ENCODE data around the gene PXK. TPM values are rescaled to one million over a fixed set of nuclear protein-coding genes. Genes with fewer than 3 reads are reported as not detected.

PXK gene
- total RNA-seq, 2 donors from 2014 or later, result 8.2 to 12.7 TPM

GRCh38 chr3:58350627-58351013, 17.9 kb downstream of the PXK start:
- no peaks in the 10 kb centered on the region for H3K36me3 ChIP-seq (replicated peaks in 1 of 2; ENCODE audit: insufficient read depth in 1 of 2, low read depth in 2 of 2)
- H3K27me3 ChIP-seq, result no peaks in the 10 kb centered on the region
- no peak overlapping the region for H3K4me3 ChIP-seq
- no peak for TF ChIP-seq POLR2A (IDR thresholded peaks at IDR 0.05)
- TF ChIP-seq, protein P1, sequence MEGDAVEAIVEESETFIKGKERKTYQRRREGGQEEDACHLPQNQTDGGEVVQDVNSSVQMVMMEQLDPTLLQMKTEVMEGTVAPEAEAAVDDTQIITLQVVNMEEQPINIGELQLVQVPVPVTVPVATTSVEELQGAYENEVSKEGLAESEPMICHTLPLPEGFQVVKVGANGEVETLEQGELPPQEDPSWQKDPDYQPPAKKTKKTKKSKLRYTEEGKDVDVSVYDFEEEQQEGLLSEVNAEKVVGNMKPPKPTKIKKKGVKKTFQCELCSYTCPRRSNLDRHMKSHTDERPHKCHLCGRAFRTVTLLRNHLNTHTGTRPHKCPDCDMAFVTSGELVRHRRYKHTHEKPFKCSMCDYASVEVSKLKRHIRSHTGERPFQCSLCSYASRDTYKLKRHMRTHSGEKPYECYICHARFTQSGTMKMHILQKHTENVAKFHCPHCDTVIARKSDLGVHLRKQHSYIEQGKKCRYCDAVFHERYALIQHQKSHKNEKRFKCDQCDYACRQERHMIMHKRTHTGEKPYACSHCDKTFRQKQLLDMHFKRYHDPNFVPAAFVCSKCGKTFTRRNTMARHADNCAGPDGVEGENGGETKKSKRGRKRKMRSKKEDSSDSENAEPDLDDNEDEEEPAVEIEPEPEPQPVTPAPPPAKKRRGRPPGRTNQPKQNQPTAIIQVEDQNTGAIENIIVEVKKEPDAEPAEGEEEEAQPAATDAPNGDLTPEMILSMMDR (IDR thresholded peaks at IDR 0.05), result no peak
- peaks cover 14% of the 10 kb centered on the region for H3K4me1 ChIP-seq
- intact Hi-C loops (cut with DNase I), result no loop called here
- ATAC-seq (peak; percentile 21), DNase-seq (no peak)
- no peak overlapping the region for H3K27ac ChIP-seq
- no peaks in the 10 kb centered on the region for H3K9me3 ChIP-seq
- WGBS, 2 donors, result 80 to 95% methylated on average over 2 of the region's 2 CpGs

GRCh38 chr3:58351920-58352319, 19.2 kb downstream of the PXK start:
- Histone ChIP-seq H3K9me3 (no peaks in the 10 kb centered on the region), H3K27me3 (no peaks in the 10 kb centered on the region), H3K4me1 (peaks cover 14% of the 10 kb centered on the region), H3K27ac (no peak overlapping the region), H3K4me3 (no peak overlapping the region), H3K36me3 (replicated peaks in 1 of 2; ENCODE audit: insufficient read depth in 1 of 2, low read depth in 2 of 2) (no peaks in the 10 kb centered on the region)
- WGBS, 2 donors, result 70 to 72% methylated on average over 3 of the region's 3 CpGs
- intact Hi-C loops (cut with DNase I), result no loop called here
- ATAC-seq, result no peak
- DNase-seq, result no peak
- TF ChIP-seq, protein P1 (IDR thresholded peaks at IDR 0.05), result no peak
- TF ChIP-seq POLR2A (IDR thresholded peaks at IDR 0.05), result no peak

DNA sequence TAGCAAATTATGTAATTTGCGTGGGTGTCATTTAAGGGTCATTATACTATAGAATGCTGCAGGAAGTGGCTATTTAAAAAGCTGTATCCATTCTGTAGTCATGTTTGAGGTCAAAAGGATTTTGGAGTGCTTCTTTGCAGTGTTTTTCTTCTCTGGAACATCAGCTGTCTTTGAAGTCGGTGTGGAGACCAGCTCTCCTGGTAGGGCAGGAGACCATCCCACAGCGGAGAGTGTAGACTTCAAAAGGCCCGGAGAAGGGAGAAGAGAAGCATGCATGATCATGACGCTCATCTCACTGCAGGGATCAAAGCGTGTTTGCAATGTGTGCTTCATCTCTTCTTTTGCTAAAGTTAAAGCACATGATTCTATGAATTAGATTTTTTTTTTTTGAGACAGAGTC, 19.9 kb downstream of the PXK start:
- intact Hi-C loops (cut with DNase I), result no loop called here
- H3K27ac ChIP-seq, result no peak overlapping the region
- no peak for DNase-seq
- H3K4me3 ChIP-seq, result no peak overlapping the region
- H3K9me3 ChIP-seq, result no peaks in the 10 kb centered on the region
- H3K4me1 ChIP-seq, result peaks cover 14% of the 10 kb centered on the region
- H3K27me3 ChIP-seq, result no peaks in the 10 kb centered on the region
- no peaks in the 10 kb centered on the region for H3K36me3 ChIP-seq (replicated peaks in 1 of 2; ENCODE audit: insufficient read depth in 1 of 2, low read depth in 2 of 2)
- ATAC-seq, result no peak
- TF ChIP-seq POLR2A (IDR thresholded peaks at IDR 0.05), result no peak
- TF ChIP-seq, protein P1 (IDR thresholded peaks at IDR 0.05), result no peak
- 83 to 91% methylated on average over 6 of the region's 6 CpGs for WGBS, 2 donors

GRCh38 chr3:58353722-58354553, 21.2 kb downstream of the PXK start:
- DNase-seq (no peak), ATAC-seq (no peak)
- 73 to 98% methylated on average over 8 of the region's 8 CpGs for WGBS, 2 donors
- Histone ChIP-seq H3K27me3 (no peaks in the 10 kb centered on the region), H3K4me1 (peaks cover 14% of the 10 kb centered on the region), H3K4me3 (no peak overlapping the region), H3K27ac (no peak overlapping the region), H3K9me3 (no peaks in the 10 kb centered on the region), H3K36me3 (replicated peaks in 1 of 2; ENCODE audit: insufficient read depth in 1 of 2, low read depth in 2 of 2) (no peaks in the 10 kb centered on the region)
- intact Hi-C loops (cut with DNase I), result no loop called here
- no peak for TF ChIP-seq POLR2A (IDR thresholded peaks at IDR 0.05)
- TF ChIP-seq, protein P1 (IDR thresholded peaks at IDR 0.05), result no peak

GRCh38 chr3:58355179-58355578, 22.5 kb downstream of the PXK start:
- Histone ChIP-seq H3K27me3 (no peaks in the 10 kb centered on the region), H3K36me3 (replicated peaks in 1 of 2; ENCODE audit: insufficient read depth in 1 of 2, low read depth in 2 of 2) (no peaks in the 10 kb centered on the region), H3K4me1 (peaks cover 8% of the 10 kb centered on the region), H3K4me3 (no peak overlapping the region), H3K9me3 (no peaks in the 10 kb centered on the region), H3K27ac (no peak overlapping the region)
- intact Hi-C loops (cut with DNase I), result no loop called here
- no peak for DNase-seq
- ATAC-seq, result no peak
- TF ChIP-seq, protein P1 (IDR thresholded peaks at IDR 0.05), result no peak
- no peak for TF ChIP-seq POLR2A (IDR thresholded peaks at IDR 0.05)
- WGBS, 2 donors, result 83 to 89% methylated on average over 8 of the region's 8 CpGs
